Uterus (tissue), 2 donors: ENCODE measurements around the gene SPATA46.

Experiments
- POLR2A ChIP-seq, 2 donors: fragments of 450-650 bp; IDR thresholded peaks; one replicate each; pipeline ENCODE4 v1.6.1; 2016; ENCODE audit warnings: antibody characterized with exemption in 2 of 2, mild to moderate bottlenecking in 1 of 2, moderate library complexity in 1 of 2
- TF ChIP-seq, protein P1 (sequence below), 4 experiments: fragments of 200-600 bp in 2 of 4; fragments of 450-650 bp in 2 of 4; sonication (generic) in 2 of 4; IDR thresholded peaks; one replicate each; pipeline ENCODE4 v1.5.1; 2016 to 2019; ENCODE audit warnings: antibody characterized with exemption in 4 of 4, mild to moderate bottlenecking in 2 of 4, moderate library complexity in 1 of 4

DNA sequence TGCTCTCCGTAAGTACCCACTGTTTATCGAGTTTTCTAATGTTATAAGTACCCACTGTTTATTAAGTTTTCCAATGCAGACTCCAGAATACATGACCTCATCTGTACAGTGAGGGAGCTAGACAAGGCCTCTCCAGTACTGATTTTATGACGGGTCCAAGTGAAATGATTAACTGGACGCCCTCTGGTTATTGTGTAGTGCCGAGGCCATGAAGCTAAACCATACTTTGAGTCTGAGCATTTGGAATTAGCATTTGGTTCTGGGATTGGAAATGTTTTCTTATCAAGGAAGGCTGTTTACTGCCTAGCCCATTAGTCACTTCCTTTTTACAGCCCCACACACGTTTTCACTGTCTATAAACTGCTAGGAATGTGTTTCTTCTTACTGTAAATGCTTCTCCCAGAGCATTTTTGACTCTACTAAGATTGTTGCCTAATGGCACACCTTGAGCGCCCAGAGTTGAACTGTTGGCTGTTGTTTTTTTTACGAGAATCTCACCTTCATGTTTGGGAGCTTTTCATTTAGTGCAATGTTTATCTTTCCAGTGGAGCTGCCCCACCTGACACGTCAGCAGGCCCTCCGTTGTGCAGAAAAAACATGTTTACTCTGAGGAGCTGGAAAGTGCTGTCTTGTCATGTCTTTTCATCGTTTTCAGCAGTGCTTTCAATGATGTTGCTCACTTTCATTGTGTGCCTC, 26.9 kb downstream of the SPATA46 start:
- TF ChIP-seq, protein P1, sequence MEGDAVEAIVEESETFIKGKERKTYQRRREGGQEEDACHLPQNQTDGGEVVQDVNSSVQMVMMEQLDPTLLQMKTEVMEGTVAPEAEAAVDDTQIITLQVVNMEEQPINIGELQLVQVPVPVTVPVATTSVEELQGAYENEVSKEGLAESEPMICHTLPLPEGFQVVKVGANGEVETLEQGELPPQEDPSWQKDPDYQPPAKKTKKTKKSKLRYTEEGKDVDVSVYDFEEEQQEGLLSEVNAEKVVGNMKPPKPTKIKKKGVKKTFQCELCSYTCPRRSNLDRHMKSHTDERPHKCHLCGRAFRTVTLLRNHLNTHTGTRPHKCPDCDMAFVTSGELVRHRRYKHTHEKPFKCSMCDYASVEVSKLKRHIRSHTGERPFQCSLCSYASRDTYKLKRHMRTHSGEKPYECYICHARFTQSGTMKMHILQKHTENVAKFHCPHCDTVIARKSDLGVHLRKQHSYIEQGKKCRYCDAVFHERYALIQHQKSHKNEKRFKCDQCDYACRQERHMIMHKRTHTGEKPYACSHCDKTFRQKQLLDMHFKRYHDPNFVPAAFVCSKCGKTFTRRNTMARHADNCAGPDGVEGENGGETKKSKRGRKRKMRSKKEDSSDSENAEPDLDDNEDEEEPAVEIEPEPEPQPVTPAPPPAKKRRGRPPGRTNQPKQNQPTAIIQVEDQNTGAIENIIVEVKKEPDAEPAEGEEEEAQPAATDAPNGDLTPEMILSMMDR (IDR thresholded peaks at IDR 0.05), result no peak
- no peak for TF ChIP-seq POLR2A (IDR thresholded peaks at IDR 0.05)
